ENCODE results near the gene ENTREP3.

The ENTREP3 gene

DNA sequence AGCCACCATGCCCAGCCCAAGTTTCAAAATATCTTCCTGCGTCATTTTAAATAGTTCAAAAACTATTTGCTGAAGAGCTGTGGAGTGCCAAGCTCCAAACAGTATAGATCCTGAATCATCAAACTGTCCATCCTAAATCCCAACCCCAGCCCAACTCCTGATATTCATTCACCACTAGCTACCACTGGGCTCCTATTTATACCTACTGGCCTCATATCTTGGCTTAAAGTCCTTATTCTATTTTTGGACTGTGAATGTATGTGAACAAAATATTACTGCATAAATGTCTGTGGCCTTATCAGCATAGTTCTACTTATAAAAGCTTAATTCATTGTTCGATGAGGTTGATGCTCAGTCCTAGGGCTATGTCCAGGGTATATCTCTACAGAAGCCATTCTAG, 12.1 kb upstream of the ENTREP3 start:
- Mint-ChIP-seq H3K9me3 (no peaks in the 10 kb centered on the region), H3K27ac (no peak overlapping the region), H3K4me3 (no peak overlapping the region)

DNA sequence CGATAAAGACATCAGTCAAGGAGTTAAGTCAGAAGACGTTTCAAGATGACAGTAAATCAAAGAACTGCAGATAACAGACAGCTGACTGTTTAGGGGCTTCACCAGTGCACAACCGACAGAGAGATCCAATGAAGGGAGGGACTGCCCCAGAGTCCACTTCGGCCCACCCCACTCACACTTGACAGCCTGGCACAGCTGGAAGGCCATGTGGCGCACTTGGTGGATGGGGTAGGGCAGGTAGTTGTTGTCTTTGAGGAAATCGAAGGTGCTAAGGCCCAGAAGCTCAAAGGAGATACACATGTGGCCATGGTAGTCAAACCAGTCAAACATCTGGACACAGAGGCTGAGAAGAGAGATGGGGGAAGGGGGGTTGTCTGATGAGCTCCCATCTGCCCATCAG, 11.3 kb upstream of the ENTREP3 start:
- TF ChIP-seq, protein P1, sequence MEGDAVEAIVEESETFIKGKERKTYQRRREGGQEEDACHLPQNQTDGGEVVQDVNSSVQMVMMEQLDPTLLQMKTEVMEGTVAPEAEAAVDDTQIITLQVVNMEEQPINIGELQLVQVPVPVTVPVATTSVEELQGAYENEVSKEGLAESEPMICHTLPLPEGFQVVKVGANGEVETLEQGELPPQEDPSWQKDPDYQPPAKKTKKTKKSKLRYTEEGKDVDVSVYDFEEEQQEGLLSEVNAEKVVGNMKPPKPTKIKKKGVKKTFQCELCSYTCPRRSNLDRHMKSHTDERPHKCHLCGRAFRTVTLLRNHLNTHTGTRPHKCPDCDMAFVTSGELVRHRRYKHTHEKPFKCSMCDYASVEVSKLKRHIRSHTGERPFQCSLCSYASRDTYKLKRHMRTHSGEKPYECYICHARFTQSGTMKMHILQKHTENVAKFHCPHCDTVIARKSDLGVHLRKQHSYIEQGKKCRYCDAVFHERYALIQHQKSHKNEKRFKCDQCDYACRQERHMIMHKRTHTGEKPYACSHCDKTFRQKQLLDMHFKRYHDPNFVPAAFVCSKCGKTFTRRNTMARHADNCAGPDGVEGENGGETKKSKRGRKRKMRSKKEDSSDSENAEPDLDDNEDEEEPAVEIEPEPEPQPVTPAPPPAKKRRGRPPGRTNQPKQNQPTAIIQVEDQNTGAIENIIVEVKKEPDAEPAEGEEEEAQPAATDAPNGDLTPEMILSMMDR (IDR thresholded peaks at IDR 0.05; ENCODE audit: unreplicated experiment in 3 of 3): no peak

More for the DNA sequence above, 12.1 kb upstream of the ENTREP3 start:
- Mint-ChIP-seq H3K36me3 (ENCODE audit: low read depth) (peaks cover 73% of the 10 kb centered on the region), H3K4me1 (peaks cover 13% of the 10 kb centered on the region), H3K27me3 (ENCODE audit: low read depth) (no peaks in the 10 kb centered on the region)
- TF ChIP-seq, protein P1 (IDR thresholded peaks at IDR 0.05; ENCODE audit: unreplicated experiment in 3 of 3): no peak

DNA sequence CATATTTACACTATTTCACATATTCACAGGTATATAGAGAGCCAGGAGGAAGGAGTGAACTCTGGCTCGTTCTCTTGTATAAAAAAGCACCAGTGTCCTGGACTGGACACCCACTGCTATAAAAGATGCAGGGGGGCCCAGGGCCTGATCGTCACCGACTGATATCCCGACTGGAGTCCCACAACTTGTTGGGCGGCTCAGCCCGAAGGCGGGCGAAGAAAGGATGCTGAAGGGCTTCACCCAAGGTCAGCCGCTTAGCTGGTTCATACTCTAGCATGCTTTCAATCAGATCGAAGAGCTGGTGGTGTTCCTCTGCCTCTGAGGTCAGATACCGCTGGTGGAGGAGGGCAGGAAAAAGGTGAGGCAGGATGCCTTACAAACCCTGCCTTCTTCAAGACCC, 7.8 kb upstream of the ENTREP3 start:
- TF ChIP-seq, protein P1 (IDR thresholded peaks at IDR 0.05; ENCODE audit: unreplicated experiment in 3 of 3): no peak
- Mint-ChIP-seq H3K4me1 (peaks cover 23% of the 10 kb centered on the region), H3K27ac (peak overlapping the region; percentile 43 to 86 (median 64)), H3K4me3 (peak overlapping the region; percentile 40 to 97 (median 96)), H3K9me3 (no peaks in the 10 kb centered on the region), H3K27me3 (ENCODE audit: low read depth) (no peaks in the 10 kb centered on the region), H3K36me3 (ENCODE audit: low read depth) (peaks cover 69% of the 10 kb centered on the region)

More for the DNA sequence above, 11.3 kb upstream of the ENTREP3 start:
- no peaks in the 10 kb centered on the region for H3K9me3 Mint-ChIP-seq
- H3K36me3 Mint-ChIP-seq (ENCODE audit: low read depth): peaks cover 73% of the 10 kb centered on the region
- H3K4me1 Mint-ChIP-seq: peaks cover 16% of the 10 kb centered on the region
- H3K27ac Mint-ChIP-seq: no peak overlapping the region
- H3K27me3 Mint-ChIP-seq (ENCODE audit: low read depth): no peaks in the 10 kb centered on the region
- H3K4me3 Mint-ChIP-seq: no peak overlapping the region

DNA sequence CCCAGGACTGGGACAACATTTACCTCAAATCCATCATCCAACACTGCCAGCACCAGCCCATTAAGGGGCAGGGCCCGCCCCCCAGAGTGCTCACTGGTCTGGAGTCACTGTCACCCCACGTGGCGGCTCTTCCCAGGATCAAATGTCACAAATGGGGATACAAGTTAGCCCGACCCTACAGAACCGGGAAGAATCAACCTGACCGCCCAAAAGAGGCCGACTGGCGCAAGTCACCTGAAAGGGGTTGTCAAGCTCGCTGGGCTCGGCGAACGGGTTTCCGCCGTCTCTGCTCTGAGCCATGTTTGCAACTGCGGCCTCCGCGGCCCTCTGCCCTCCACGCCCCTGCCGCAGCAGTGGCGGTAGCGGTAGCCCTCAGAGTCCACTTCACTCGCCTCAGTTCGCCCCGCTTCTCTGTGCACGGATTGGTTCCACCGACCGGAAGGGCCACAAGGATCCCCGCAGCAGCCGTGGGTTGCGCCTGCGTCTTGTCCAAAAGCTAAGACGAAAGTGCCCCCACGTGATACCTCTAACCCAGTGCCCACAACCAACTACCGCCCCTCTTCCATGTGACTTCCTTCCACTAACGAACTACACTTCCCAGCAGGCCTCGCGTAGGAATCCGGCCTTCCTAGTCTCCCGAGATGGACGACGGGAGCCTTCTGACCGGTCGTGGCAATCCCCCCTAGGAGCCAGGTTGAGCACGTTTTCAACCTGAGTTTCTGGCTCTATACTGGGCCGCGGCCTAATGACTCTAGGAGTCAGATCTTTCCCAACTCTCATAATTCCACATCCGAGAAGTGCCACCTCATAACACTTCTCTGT, 6.8 kb upstream of the ENTREP3 start, which contains the start of gene SCAMP3:
SCAMP3 (minus strand) TSS at position 509 of the 822 bp plus-strand sequence; CDS start at position 300, 209 bp downstream.
- TF ChIP-seq, protein P1 (IDR thresholded peaks at IDR 0.05; ENCODE audit: unreplicated experiment in 3 of 3): no peak
- no peaks in the 10 kb centered on the region for H3K9me3 Mint-ChIP-seq
- peak within 1 kb of the TSS; percentile 96 to 97 (median 97) for H3K4me3 Mint-ChIP-seq
- peaks cover 65% of the 10 kb centered on the region for H3K36me3 Mint-ChIP-seq (ENCODE audit: low read depth)
- peaks cover 18% of the 10 kb centered on the region for H3K4me1 Mint-ChIP-seq
- H3K27ac Mint-ChIP-seq: peak within 1 kb of the TSS; percentile 64 to 86 (median 81)
- H3K27me3 Mint-ChIP-seq (ENCODE audit: low read depth): no peaks in the 10 kb centered on the region

DNA sequence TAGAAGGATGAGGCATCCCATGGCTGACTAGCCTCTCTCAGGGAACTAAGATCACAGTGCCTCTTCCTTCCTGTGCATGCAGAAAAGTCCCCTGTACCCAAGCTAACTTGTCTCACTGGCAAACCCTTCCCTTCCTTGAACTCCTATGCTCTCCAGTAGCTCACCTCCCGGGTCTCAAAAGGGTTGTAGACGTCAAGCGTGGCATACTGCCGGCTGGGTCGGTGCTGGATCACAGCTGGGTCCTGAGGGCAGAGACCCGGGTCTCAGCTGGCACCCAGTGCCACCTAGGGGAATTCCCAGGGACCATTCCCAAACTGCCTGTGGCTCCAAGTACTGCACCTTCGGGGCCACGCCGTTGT, 6.2 kb upstream of the ENTREP3 start:
- H3K27ac Mint-ChIP-seq: peak overlapping the region; percentile 64 to 86 (median 81)
- H3K4me3 Mint-ChIP-seq: peak overlapping the region; percentile 96 to 97 (median 97)
- TF ChIP-seq, protein P1 (IDR thresholded peaks at IDR 0.05; ENCODE audit: unreplicated experiment in 3 of 3): no peak
- no peaks in the 10 kb centered on the region for H3K27me3 Mint-ChIP-seq (ENCODE audit: low read depth)
- H3K4me1 Mint-ChIP-seq: peaks cover 24% of the 10 kb centered on the region
- no peaks in the 10 kb centered on the region for H3K9me3 Mint-ChIP-seq
- H3K36me3 Mint-ChIP-seq (ENCODE audit: low read depth): peaks cover 63% of the 10 kb centered on the region

All from nephron (organoid).